Cardiac fibroblast (primary cell): ENCODE measurements around the gene COX15.

Experiments used
- DNase-seq, 2 donors: peaks; one replicate each; pipeline versions ENCODE4 v3.0.0 to v3.0.0-alpha.2; 2010; ENCODE audit warnings: low read depth in 2 of 2
- H3K4me3 ChIP-seq, 2 donors: replicated peaks in 1 of 2; 1 replicate in 1 of 2; 2 replicates in 1 of 2; pipeline ENCODE4 v1.5.1; 2011; ENCODE audit warnings: low read depth in 2 of 2, low read length in 2 of 2, mild to moderate bottlenecking in 2 of 2, moderate library complexity in 1 of 2
- CTCF ChIP-seq: IDR thresholded peaks from one replicate; pipeline ENCODE4 v1.5.1; 2011; ENCODE audit warnings: low read depth, mild to moderate bottlenecking, low read length, inconsistent platforms

The COX15 gene

GRCh38 chr10:99731306-99732032, 458 bp downstream of the COX15 start:
- DNase-seq, result peak in 1 of 2 donors; percentile 5
- TF ChIP-seq CTCF, result no peak
- peak overlapping the region; percentile 92 to 99 for H3K4me3 ChIP-seq

- TF ChIP-seq CTCF, result no peak
- H3K4me3 ChIP-seq, result no peak overlapping the region
- peak; percentile 7 to 34 for DNase-seq
Measured at GRCh38 chr10:99730026-99730425, 1.9 kb downstream of the COX15 start.

- TF ChIP-seq CTCF, result no peak
- H3K4me3 ChIP-seq, result no peak overlapping the region
- DNase-seq, result no peak
Measured at GRCh38 chr10:99720387-99720786, 11.5 kb downstream of the COX15 start.

- no peak for TF ChIP-seq CTCF
- H3K4me3 ChIP-seq, result no peak overlapping the region
- DNase-seq, result no peak
Measured at GRCh38 chr10:99714446-99714845, 17.5 kb downstream of the COX15 start.

GRCh38 chr10:99711129-99711719, 20.7 kb downstream of the COX15 start:
- no peak overlapping the region for H3K4me3 ChIP-seq
- TF ChIP-seq CTCF, result peak; percentile 39
- peak; percentile 76 to 80 for DNase-seq

GRCh38 chr10:99709480-99710229, 22.3 kb downstream of the COX15 start:
- H3K4me3 ChIP-seq, result no peak overlapping the region
- no peak for TF ChIP-seq CTCF
- peak in 1 of 2 donors; percentile 32 for DNase-seq
